ENCODE data around the gene ADGRD2.

Gene ADGRD2

GRCh38 chr9:124479947-124480620 lies 29.8 kb downstream of the ADGRD2 start:
- no peak for DNase-seq (ENCODE audit: low read depth)

DNA sequence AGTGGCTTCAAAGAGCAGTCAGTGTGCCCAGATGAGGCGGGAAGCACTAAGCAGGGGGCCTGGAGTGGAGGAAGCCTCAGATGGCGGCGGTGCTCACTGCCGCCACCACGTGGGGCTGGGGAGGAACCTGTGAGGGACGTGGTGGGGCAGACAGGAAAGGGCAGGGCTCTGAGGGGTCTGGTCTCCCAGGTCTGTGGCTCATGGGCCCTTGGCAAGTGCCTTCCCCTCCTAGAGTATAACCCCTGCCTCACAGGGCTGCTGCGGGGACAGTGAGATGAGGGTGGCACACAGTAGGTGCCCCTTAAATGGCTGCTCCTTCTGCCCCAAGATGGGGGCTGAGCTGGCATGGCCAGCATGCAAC lies 30.4 kb downstream of the ADGRD2 start:
- no peak for DNase-seq (ENCODE audit: low read depth)

GRCh38 chr9:124481115-124481514 lies 30.9 kb downstream of the ADGRD2 start:
- DNase-seq (ENCODE audit: low read depth) = no peak

DNA sequence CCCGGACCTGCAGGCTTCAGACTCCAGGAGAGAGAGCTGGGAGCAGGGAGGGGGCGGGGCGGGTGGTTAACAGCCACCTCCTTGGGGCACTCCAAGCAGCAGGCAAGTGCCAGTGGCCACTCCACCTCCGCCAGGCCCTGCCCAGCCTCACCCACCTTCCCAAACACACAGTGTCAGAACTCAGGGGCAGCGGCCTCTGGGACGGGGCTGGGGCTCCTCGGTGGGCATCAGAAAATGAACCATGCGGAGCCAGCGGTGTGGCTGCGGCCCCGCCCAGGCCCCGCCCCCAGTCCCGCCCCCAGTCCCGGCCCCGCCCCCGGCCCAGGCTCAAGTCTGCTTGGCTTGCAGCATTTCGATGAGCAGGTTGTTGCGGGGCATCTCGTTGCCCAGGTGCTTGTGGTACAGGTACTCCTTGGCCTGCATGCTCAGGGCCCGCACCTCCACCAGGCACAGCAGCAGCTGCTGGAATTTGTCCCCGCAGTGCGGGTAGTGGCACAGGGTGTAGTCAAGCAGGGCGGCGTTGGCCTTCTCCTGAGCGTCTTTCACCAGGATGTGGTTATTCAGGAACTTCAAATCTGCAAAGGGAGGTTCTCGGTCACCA lies 32.3 kb downstream of the ADGRD2 start:
- no peak for DNase-seq (ENCODE audit: low read depth)

DNA sequence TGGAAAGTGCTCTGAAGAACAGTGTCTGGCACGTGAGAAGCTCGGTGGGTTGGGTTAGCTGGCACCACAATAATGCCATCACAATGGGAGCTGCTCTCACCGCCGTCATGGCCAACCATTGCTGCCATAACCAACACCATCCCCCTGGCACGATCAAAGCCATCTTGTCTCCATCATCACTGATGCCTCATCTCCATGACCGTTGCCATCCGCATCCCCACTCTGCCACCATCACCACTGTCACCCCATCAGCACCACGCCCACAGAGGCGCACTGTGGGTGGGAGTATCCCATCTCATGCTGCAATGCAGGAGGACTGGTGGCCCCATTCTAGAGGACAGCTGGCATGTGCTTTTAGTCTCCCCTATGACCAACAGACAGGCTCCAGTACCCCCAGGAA lies 33.2 kb downstream of the ADGRD2 start:
- no peak for DNase-seq (ENCODE audit: low read depth)

DNA sequence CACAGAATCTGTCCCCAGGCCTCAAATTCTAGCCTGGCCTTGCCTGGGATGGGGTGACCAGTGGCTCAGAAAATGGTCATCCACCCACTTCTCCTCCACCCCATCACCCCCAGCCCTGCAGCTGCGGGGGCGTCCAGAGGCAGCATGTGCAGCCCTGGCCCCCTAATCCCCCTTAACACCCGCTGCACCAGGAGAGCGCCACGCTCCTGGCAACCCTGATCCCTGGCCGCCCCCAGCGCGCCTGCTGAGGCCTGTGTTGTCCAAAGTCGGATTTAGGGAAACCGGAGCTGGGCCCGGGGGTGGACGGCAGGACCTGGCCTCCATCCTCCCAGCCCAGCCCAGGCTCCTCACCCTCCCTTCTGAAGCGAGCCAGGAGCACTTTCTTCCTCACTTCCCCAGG lies 35.0 kb downstream of the ADGRD2 start:
- DNase-seq (ENCODE audit: low read depth) = no peak

DNA sequence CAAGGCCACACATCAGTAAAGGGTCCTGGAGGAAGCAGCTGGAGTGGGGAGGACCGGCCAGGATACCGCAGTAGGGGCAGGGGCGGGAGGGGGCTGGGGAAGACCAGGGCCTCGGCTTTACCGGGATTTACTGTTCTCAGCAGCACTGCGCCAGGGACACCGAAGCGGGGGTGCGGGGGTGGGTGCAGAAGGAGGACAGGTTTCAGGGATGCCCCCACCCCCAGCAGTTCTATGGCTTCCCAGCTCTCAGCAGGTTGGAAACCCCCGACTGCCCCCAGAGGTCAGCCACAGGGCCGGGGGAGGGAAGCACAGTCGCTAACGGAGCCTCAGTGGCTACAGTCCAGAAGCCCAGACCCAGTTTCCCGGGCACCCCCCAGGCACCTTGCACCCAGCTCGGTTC lies 35.7 kb downstream of the ADGRD2 start:
- DNase-seq (ENCODE audit: low read depth) = no peak

DNA sequence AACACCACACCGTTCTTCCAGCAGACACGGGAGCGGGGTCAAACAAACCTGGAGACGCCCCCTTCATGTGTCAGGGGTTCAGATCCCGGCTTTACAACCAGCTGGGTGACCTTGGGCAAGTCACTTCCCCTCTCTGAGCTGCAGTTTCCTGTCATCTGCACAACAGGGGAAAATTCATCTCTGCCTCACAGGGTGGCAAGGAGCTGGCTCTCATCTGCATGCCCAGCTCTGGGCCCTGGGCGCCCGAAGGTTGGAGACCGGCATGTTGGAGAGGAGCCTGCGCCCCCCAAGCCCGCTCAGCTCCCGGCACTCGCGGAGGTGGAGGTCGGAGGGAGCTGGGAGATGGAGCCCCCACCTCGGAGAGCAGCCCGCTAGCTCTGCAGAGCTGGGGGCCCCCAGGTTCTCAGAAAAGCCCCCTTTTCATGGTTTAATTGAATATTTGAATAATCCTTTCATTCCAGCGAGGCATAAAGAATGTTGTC lies 36.6 kb downstream of the ADGRD2 start:
- no peak for DNase-seq (ENCODE audit: low read depth)

DNA sequence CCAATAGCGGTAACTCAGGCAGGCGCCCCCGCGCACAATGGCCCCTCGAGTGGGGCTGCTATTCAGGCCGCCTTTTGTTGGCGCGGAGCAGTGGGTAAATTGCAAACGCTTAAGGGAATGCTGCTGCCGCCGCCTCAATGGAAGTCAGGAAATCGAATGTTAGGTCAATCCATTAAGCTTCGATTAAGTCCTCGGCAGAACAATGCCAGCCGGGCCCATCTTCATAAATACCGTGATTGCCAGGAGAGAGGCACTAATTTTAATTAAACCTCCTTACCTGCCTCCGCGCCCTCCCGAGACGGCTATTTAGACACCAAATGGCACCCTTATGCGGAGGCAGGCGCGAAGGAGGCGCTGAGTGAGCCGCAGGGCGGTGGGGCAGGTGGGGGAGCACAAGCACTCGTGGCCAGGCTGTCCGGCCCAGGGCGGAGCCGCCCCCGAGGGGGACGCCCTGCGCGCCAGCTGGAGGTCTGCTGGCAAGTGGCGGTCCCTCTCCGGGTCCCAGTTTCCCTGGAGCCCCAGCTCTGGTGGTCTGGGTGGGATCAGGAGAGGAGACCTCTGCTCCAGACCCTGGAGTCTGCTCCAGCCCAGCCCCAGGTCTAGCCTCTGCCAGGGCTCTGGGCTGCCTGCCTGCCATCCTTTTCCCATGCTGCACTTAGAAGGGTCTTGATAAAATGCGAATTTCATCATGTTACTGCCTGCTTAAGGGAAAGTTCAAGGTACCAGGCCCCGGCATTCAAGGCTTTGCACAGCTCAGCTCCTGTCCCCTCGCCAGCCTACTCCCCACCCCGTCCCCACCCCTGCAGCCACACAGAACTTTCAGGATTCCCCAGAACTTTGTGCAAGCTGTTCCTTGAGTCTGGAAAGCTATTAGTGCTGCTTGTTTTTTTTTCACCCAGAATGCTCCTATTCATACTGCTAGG lies 37.3 kb downstream of the ADGRD2 start:
- DNase-seq (ENCODE audit: low read depth) = no peak

GRCh38 chr9:124488641-124489210 lies 38.5 kb downstream of the ADGRD2 start:
- DNase-seq (ENCODE audit: low read depth) = no peak

- no peak for DNase-seq (ENCODE audit: low read depth)
Measured at GRCh38 chr9:124489222-124489621, 39.0 kb downstream of the ADGRD2 start.

DNA sequence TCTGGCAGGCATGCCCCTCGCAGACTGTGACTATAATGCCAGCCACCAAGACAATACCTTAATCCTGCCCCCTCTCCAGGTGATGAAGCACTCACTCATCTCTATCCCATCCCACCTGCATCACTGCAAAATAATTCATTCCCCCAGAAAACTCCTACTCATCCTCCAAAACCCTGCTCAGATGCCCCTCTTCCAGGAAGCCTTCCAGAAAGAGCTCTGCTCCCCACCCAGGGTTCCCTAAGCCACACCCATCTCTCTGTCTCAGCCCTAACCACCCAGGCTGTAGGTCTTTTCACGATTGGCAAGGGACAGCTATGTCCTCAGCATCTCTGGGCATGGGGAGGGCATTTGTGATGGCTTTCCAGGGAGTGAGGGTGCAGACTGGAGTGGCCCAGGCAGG lies 39.8 kb downstream of the ADGRD2 start:
- DNase-seq (ENCODE audit: low read depth) = no peak

- no peak for DNase-seq (ENCODE audit: low read depth)
Measured at GRCh38 chr9:124491049-124491975, 41.1 kb downstream of the ADGRD2 start.

DNA sequence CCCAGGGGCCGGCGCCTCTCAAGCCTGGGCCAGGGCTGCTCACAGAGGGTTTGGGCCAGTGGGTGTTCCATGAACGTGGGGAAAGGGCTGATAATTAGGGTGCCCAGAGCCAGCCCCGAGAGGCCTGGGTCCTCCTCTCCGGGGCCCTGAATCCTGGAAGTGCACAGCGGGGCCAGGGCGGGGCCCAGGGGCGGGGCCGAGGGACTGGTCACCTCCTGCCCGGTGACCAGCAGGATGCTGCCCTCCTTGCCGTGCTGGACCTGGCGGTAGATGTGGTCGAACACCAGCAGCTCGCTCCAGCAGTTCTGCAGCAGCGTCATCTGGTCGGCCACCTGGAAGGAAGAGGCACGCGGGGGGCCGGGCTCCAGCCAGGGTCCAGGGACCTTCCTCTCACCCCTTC lies 42.6 kb downstream of the ADGRD2 start:
- no peak for DNase-seq (ENCODE audit: low read depth)

- no peak for DNase-seq (ENCODE audit: low read depth)
Measured at GRCh38 chr9:124493218-124493617, 43.0 kb downstream of the ADGRD2 start.

- DNase-seq (ENCODE audit: low read depth) = no peak
Measured at GRCh38 chr9:124493794-124494479, 43.7 kb downstream of the ADGRD2 start.

- no peak for DNase-seq (ENCODE audit: low read depth)
Measured at GRCh38 chr9:124495126-124496074, 45.1 kb downstream of the ADGRD2 start.

- DNase-seq (ENCODE audit: low read depth) = no peak
Measured at GRCh38 chr9:124496075-124496449, 45.8 kb downstream of the ADGRD2 start.

DNA sequence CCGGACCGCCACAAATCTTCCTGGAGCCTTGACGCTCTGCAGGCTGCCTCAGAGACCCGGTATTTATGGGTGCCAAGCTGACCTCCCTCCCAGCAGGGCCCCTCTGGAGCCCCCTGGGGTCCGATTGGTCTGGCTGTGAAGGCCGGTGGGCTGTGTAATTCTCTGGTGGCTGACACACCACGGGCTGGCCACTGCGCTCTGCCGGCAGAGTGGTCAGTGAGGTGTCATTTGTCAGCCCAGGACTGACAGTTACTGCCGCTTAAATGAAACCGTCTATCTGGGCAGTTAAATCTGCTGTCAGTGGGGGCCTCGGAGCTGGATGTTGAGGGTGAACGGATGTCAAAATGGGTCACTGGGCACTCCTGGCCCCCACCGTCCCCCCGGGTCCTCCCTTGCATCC lies 46.2 kb downstream of the ADGRD2 start:
- no peak for DNase-seq (ENCODE audit: low read depth)

DNA sequence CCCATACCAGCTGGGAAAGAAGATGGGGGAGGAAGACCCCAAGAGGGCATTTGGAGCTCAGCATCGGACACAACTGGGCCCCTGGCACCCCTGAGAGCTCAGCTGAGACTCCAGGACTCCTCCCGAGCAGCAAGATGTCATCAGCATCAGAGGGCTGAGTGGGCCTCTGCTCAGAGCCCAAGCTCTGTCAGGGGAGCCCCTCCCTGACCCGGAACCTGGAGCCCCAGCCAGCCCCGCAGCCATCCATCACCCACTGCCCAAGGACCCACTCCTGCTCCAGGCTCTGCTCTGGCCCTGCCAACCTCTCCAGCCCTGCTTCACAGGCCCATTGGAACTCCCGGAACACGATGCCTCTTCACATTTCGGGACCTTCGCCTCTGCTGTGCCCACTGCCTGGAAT lies 47.2 kb downstream of the ADGRD2 start:
- no peak for DNase-seq (ENCODE audit: low read depth)

All from activated T-cell treated with anti-CD3 and anti-CD28 coated beads for 24 hours (primary cell).